Fibroblast of lung (primary cell): Measurements from ENCODE around the gene EHMT1.

ENCODE experiments used
- EZH2 ChIP-seq: IDR thresholded peaks from 2 replicates; pipeline ENCODE4 v1.5.1; 2012; ENCODE audit warnings: low read length, control low read depth, mild to moderate bottlenecking; ENCODE audit errors: missing control alignments
- TF ChIP-seq, protein P1 (sequence below), 2 donors: IDR thresholded peaks in 1 of 2; conservative IDR thresholded peaks in 1 of 2; 1 replicate in 1 of 2; 2 replicates in 1 of 2; pipeline ENCODE4 v1.5.1; 2011 to 2012; ENCODE audit warnings: low read length in 2 of 2, control low read depth in 1 of 2, inconsistent platforms in 1 of 2, low read depth in 1 of 2, mild to moderate bottlenecking in 1 of 2

DNA sequence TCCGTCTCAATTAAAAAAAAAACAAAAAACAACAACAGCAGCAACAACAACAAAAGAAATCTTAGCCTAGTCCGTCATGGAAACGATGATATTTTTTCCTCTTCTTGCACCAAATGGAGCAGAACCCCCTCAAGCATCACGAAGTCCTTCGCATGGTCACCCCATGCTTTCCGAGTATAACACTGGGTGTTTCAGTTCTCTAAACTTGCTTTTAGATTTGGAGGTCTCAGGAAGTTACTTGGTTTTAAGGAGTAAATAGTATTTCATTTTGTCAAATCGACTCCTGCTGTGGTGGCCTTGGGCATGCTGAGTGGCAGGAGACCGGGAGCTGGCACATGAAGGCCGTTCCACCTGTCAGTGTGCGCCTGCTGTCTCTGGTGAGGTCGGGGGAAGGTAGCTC, 140.3 kb downstream of the EHMT1 start:
- TF ChIP-seq, protein P1, sequence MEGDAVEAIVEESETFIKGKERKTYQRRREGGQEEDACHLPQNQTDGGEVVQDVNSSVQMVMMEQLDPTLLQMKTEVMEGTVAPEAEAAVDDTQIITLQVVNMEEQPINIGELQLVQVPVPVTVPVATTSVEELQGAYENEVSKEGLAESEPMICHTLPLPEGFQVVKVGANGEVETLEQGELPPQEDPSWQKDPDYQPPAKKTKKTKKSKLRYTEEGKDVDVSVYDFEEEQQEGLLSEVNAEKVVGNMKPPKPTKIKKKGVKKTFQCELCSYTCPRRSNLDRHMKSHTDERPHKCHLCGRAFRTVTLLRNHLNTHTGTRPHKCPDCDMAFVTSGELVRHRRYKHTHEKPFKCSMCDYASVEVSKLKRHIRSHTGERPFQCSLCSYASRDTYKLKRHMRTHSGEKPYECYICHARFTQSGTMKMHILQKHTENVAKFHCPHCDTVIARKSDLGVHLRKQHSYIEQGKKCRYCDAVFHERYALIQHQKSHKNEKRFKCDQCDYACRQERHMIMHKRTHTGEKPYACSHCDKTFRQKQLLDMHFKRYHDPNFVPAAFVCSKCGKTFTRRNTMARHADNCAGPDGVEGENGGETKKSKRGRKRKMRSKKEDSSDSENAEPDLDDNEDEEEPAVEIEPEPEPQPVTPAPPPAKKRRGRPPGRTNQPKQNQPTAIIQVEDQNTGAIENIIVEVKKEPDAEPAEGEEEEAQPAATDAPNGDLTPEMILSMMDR (conservative IDR thresholded peaks at IDR 0.05 in 1 of 2, IDR thresholded peaks at IDR 0.05 in 1 of 2; ENCODE audit: low read depth in 1 of 2, low read length in 2 of 2), result no peak
- TF ChIP-seq EZH2, result no peak
